PC-9 (cell line): ENCODE results near the gene STX3. TPM values are rescaled to one million over a fixed set of nuclear protein-coding genes. Genes with fewer than 3 reads are reported as not detected.

Experiments used
- BruUV-seq: library from RNA; stranded (reverse); fragments of 400-500 nt; replicated peaks from 2 replicates; lab custom pipeline; 2021; lab: Mats Ljungman, UMichigan
- CTCF ChIA-PET: fragments of 300-600 bp; sonication (Branson Sonifier 250); formaldehyde crosslinking; loops from one replicate; lab custom pipeline; 2022; ENCODE audit warnings: antibody characterized with exemption; lab: Charles Lee
- POLR2A ChIA-PET: fragments of 300-600 bp; sonication (Branson Sonifier 250); formaldehyde crosslinking; loops from one replicate; lab custom pipeline; 2022; ENCODE audit warnings: antibody characterized with exemption; ENCODE audit not compliant: unreplicated experiment; lab: Charles Lee
- DNase-seq, 2 experiments: peaks; one replicate each; pipeline versions ENCODE4 v3.0.0 to v3.0.0-alpha.2; 2015 to 2022; ENCODE audit warnings: mixed read lengths in 1 of 2
- H2AFZ ChIP-seq: fragments of 200-600 bp; sonication (generic); 2 replicates; pipeline ENCODE4 v1.8.1; 2017; ENCODE audit warnings: antibody characterized with exemption
- H3F3A ChIP-seq: fragments of 200-600 bp; sonication (generic); 2 replicates; pipeline ENCODE4 v1.8.1; 2017; ENCODE audit warnings: antibody characterized with exemption, mild to moderate bottlenecking, low read depth; ENCODE audit not compliant: insufficient read depth
- H3K27ac ChIP-seq: fragments of 200-600 bp; sonication (generic); 2 replicates; pipeline ENCODE4 v1.6.1; 2016; ENCODE audit warnings: mixed run types
- H3K27me3 ChIP-seq: fragments of 200-600 bp; sonication (generic); 2 replicates; pipeline ENCODE4 v1.6.1; 2016; ENCODE audit warnings: low read depth, mixed run types; ENCODE audit not compliant: insufficient read depth
- H3K36me3 ChIP-seq: fragments of 200-600 bp; sonication (generic); 2 replicates; pipeline ENCODE4 v1.6.1; 2016; ENCODE audit warnings: low read depth, mixed run types
- H3K4me1 ChIP-seq: fragments of 200-600 bp; sonication (generic); replicated peaks from 2 replicates; pipeline ENCODE4 v1.6.1; 2016; ENCODE audit warnings: mixed run types; ENCODE audit not compliant: insufficient read depth
- H3K4me2 ChIP-seq: fragments of 200-600 bp; sonication (generic); 2 replicates; pipeline ENCODE4 v1.6.1; 2017; ENCODE audit warnings: mixed run types
- H3K4me3 ChIP-seq: fragments of 200-600 bp; sonication (generic); 2 replicates; pipeline ENCODE4 v1.6.1; 2016; ENCODE audit warnings: mixed run types
- H3K79me2 ChIP-seq: fragments of 200-600 bp; sonication (generic); 2 replicates; pipeline ENCODE4 v1.6.1; 2017; ENCODE audit warnings: low read depth, mixed run types
- H3K9me2 ChIP-seq: fragments of 200-600 bp; sonication (generic); 2 replicates; pipeline ENCODE4 v1.8.1; 2017; ENCODE audit warnings: mild to moderate bottlenecking; ENCODE audit not compliant: insufficient read depth
- H3K9me3 ChIP-seq: fragments of 200-600 bp; sonication (generic); 2 replicates; pipeline ENCODE4 v1.8.1; 2016; ENCODE audit warnings: low read depth; ENCODE audit not compliant: insufficient read depth
- H4K20me1 ChIP-seq: fragments of 200-600 bp; sonication (generic); 2 replicates; pipeline ENCODE4 v1.8.1; 2017; ENCODE audit not compliant: insufficient read depth
- CTCF ChIP-seq: fragments of 200-600 bp; sonication (generic); conservative IDR thresholded peaks from 2 replicates; pipeline ENCODE4 v1.6.1; 2017; ENCODE audit warnings: mixed run types, antibody characterized with exemption, mild to moderate bottlenecking, moderate library complexity
- EZH2 ChIP-seq: fragments of 200-600 bp; sonication (generic); IDR thresholded peaks from 2 replicates; pipeline ENCODE4 v1.8.0; 2017; ENCODE audit warnings: antibody characterized with exemption, low read depth
- intact Hi-C: fragments of 100-400 bp; cut with micrococcal nuclease; formaldehyde crosslinking; loops from one replicate; pipeline ENCODE4 v1.10.0; 2022; ENCODE audit not compliant: unreplicated experiment
- total RNA-seq: library from RNA; stranded (reverse); gene quantifications from 2 replicates; pipeline ENCODE4 v1.2.3, GENCODE V29; 2021

Gene STX3
- total RNA-seq, 1 experiment from 2014 or later = 50.1 TPM

DNA sequence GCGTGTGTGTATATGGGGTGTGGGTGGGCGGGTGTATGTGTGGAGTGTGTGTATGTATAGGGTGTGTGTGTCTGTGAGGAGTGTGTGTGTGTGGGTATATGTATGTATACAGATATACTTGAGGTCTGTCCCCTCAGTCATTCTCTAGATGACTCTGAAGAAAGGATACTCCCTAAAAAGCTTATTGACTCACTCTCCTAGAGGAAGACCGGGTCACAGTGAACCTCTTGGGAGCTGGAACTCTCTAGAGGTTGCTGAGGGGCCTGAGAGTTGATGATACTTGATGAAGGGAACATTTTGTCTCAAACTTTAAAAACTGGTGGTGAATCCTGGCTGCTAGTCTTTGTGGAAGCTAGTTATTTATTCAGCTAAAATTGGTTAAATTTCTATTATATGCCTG, 15.1 kb downstream of the STX3 start:
- Histone ChIP-seq H4K20me1 (peaks cover 53% of the 10 kb centered on the region), H3K4me2 (no peak overlapping the region), H3K4me1 (peaks cover under 1% of the 10 kb centered on the region), H2AFZ (no peak overlapping the region), H3F3A (peaks cover 6% of the 10 kb centered on the region; the same call in 1 of the 2 replicates), H3K9me2 (no peaks in the 10 kb centered on the region), H3K27me3 (no peaks in the 10 kb centered on the region), H3K4me3 (no peak overlapping the region), H3K36me3 (peaks cover 24% of the 10 kb centered on the region; the same call in 1 of the 2 replicates), H3K27ac (no peak overlapping the region), H3K79me2 (peaks cover 59% of the 10 kb centered on the region), H3K9me3 (no peaks in the 10 kb centered on the region)
- intact Hi-C loops = no loop called here
- CTCF ChIA-PET = no interaction called here
- POLR2A ChIA-PET = no interaction called here
- TF ChIP-seq CTCF (no peak), EZH2 (no peak)
- no TSS peak for BruUV-seq
- no peak for DNase-seq

- CTCF ChIA-PET = no interaction called here
- H3K79me2 ChIP-seq = peaks cover 53% of the 10 kb centered on the region
Measured at GRCh38 chr11:59770869-59771268, 15.7 kb downstream of the STX3 start.

DNA sequence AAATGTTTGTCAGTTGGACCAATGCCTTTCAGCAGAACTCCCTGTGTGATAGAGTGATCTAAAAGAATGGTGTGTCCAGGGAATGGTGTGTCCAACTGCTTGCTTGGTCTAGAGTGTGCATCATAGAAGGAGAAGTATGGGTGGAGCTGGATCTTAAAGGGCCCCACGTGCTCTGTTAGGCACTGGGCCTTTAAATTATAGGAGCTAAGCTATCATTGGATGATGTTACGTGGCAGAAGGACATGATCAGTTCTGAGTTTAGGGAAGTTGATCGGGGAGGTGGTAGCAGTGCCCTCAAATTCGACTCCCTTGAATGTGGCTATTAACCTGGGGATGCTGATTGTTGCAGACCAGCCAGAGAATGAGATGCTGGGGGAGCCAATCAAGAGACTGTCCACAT, 16.4 kb downstream of the STX3 start:
- H3F3A ChIP-seq = peaks cover 16% of the 10 kb centered on the region; the same call in 1 of the 2 replicates
- TF ChIP-seq EZH2 = no peak
- TF ChIP-seq CTCF = no peak
- H3K27ac ChIP-seq = no peak overlapping the region
- H3K4me2 ChIP-seq = no peak overlapping the region
- BruUV-seq = no TSS peak
- H3K79me2 ChIP-seq = peaks cover 46% of the 10 kb centered on the region
- ChIA-PET CTCF (no interaction called here), POLR2A (no interaction called here)
- intact Hi-C loops = no loop called here
- H3K27me3 ChIP-seq = no peaks in the 10 kb centered on the region
- peaks cover 30% of the 10 kb centered on the region; the same call in 1 of the 2 replicates for H3K36me3 ChIP-seq
- no peaks in the 10 kb centered on the region for H3K9me2 ChIP-seq
- peaks cover 14% of the 10 kb centered on the region for H3K4me1 ChIP-seq
- H3K4me3 ChIP-seq = no peak overlapping the region
- H3K9me3 ChIP-seq = no peaks in the 10 kb centered on the region
- peaks cover 48% of the 10 kb centered on the region for H4K20me1 ChIP-seq
- H2AFZ ChIP-seq = no peak overlapping the region
- DNase-seq = no peak

More at GRCh38 chr11:59770869-59771268, 15.7 kb downstream of the STX3 start:
- POLR2A ChIA-PET = no interaction called here
- Histone ChIP-seq H3K9me3 (no peaks in the 10 kb centered on the region), H3F3A (peaks cover 11% of the 10 kb centered on the region; the same call in 1 of the 2 replicates), H3K4me2 (no peak overlapping the region), H3K4me1 (peaks cover 6% of the 10 kb centered on the region), H3K27ac (no peak overlapping the region), H3K27me3 (no peaks in the 10 kb centered on the region), H4K20me1 (peaks cover 53% of the 10 kb centered on the region), H3K36me3 (peaks cover 30% of the 10 kb centered on the region; the same call in 1 of the 2 replicates), H3K9me2 (no peaks in the 10 kb centered on the region), H2AFZ (no peak overlapping the region), H3K4me3 (no peak overlapping the region)
- intact Hi-C loops = no loop called here
- DNase-seq = no peak
- no TSS peak for BruUV-seq
- TF ChIP-seq CTCF (no peak), EZH2 (no peak)
